Keratinocyte (primary cell): ENCODE data around the gene MTA1. TPM values are rescaled to one million over a fixed set of nuclear protein-coding genes. Genes with fewer than 3 reads are reported as not detected.

Source experiments
- DNase-seq: peaks from one replicate; pipeline ENCODE4 v3.0.0-alpha.2; 2011; ENCODE audit warnings: low read depth, missing footprints, low spot score
- FAIRE-seq: peaks from 2 replicates; lab custom pipeline; 2011; peaks lifted over from hg19 to GRCh38; lab: Jason Lieb, UNC
- H2AFZ ChIP-seq: 2 replicates; pipeline ENCODE4 v1.6.0; 2012; ENCODE audit warnings: low read length, control low read depth, inconsistent platforms; ENCODE audit not compliant: control insufficient read depth
- H3K27ac ChIP-seq: 2 replicates; pipeline ENCODE4 v1.5.1; 2011; ENCODE audit warnings: low read length; ENCODE audit not compliant: control insufficient read depth, insufficient read depth
- H3K27me3 ChIP-seq: 3 replicates; pipeline ENCODE4 v1.6.0; 2011; ENCODE audit warnings: low read length; ENCODE audit not compliant: control insufficient read depth, insufficient read depth; ENCODE audit errors: extremely low read depth
- H3K36me3 ChIP-seq, 2 experiments: 2 replicates in 1 of 2; 3 replicates in 1 of 2; pipeline ENCODE4 v1.5.1; 2011; ENCODE audit warnings: low read length in 2 of 2, mild to moderate bottlenecking in 1 of 2; ENCODE audit not compliant: control insufficient read depth in 2 of 2, insufficient read depth in 2 of 2; ENCODE audit errors: extremely low read depth in 1 of 2
- H3K4me1 ChIP-seq: 3 replicates; pipeline ENCODE4 v1.5.1; 2011; ENCODE audit warnings: low read length; ENCODE audit not compliant: control insufficient read depth, insufficient read depth; ENCODE audit errors: extremely low read depth
- H3K4me2 ChIP-seq: 3 replicates; pipeline ENCODE4 v1.6.0; 2011; ENCODE audit warnings: low read depth, low read length; ENCODE audit not compliant: control insufficient read depth, insufficient read depth; ENCODE audit errors: extremely low read depth
- H3K4me3 ChIP-seq, 3 experiments: fragments of 200-600 bp in 1 of 3; sonication (generic) in 1 of 3; 2 replicates in 2 of 3; 3 replicates in 1 of 3; pipeline ENCODE4 v1.5.1; 2011 to 2016; ENCODE audit warnings: low read length in 3 of 3, mild to moderate bottlenecking in 3 of 3, control low read depth in 2 of 3, inconsistent platforms in 1 of 3, low read depth in 1 of 3, mixed read lengths in 1 of 3, mixed run types in 1 of 3, moderate library complexity in 1 of 3; ENCODE audit not compliant: control insufficient read depth in 2 of 3, insufficient read depth in 2 of 3; ENCODE audit errors: extremely low read depth in 1 of 3
- H3K79me2 ChIP-seq: 2 replicates; pipeline ENCODE4 v1.6.0; 2012; ENCODE audit warnings: low read length; ENCODE audit not compliant: control insufficient read depth, insufficient read depth
- H3K9ac ChIP-seq: 3 replicates; pipeline ENCODE4 v1.6.0; 2011; ENCODE audit warnings: low read length; ENCODE audit not compliant: control insufficient read depth, insufficient read depth; ENCODE audit errors: extremely low read depth
- H3K9me1 ChIP-seq: 3 replicates; pipeline ENCODE4 v1.6.0; 2011; ENCODE audit warnings: low read length; ENCODE audit not compliant: control insufficient read depth, insufficient read depth; ENCODE audit errors: extremely low read depth
- H3K9me3 ChIP-seq: 2 replicates; pipeline ENCODE4 v1.5.1; 2012; ENCODE audit warnings: low read depth, low read length; ENCODE audit not compliant: control insufficient read depth
- H4K20me1 ChIP-seq: 3 replicates; pipeline ENCODE4 v1.6.0; 2011; ENCODE audit warnings: low read length; ENCODE audit not compliant: control insufficient read depth, insufficient read depth; ENCODE audit errors: extremely low read depth
- CTCF ChIP-seq, 3 experiments: IDR thresholded peaks in 1 of 3; conservative IDR thresholded peaks in 1 of 3; optimal IDR thresholded peaks in 1 of 3; 2 replicates in 2 of 3; 3 replicates in 1 of 3; pipeline versions ENCODE3 to v1.5.1; 2011; ENCODE audit warnings: low read length in 3 of 3, mild to moderate bottlenecking in 3 of 3, moderate library complexity in 2 of 3, control low read depth in 1 of 3, inconsistent platforms in 1 of 3; ENCODE audit not compliant: insufficient read depth in 2 of 3; ENCODE audit errors: extremely low read depth in 1 of 3
- EZH2 ChIP-seq: IDR thresholded peaks from one replicate; pipeline ENCODE4 v1.6.1; 2012; ENCODE audit warnings: inconsistent platforms, mild to moderate bottlenecking, low read length, moderate library complexity
- dilution Hi-C: fragments of 300-500 bp; cut with MboI; formaldehyde crosslinking; loops from one replicate; pipeline ENCODE4 v1.7.0; 2020; ENCODE audit warnings: low sequenced_read_pairs; ENCODE audit not compliant: extremely low pct_ligation_motif_present
- polyA plus RNA-seq, 5 experiments: library from polyadenylated mRNA; depleted of rRNA in 3 of 5; stranded (reverse) in 3 of 5; stranded (forward) in 1 of 5; unstranded in 1 of 5; fragments of >200 nt; gene quantifications; 1 replicate in 1 of 5; 2 replicates in 3 of 5; 3 replicates in 1 of 5; pipeline versions ENCODE4 v1.2.1 to v1.2.3, GENCODE V29; 2011 to 2012; ENCODE audit warnings: missing spikeins in 2 of 5, low read depth in 1 of 5, low replicate concordance in 1 of 5

MTA1 gene
- polyA plus RNA-seq, 1 donor (not counting 4 experiments of a cell fraction or from before 2014, with no cell fraction given): 33.6 TPM

- H3K27ac ChIP-seq: peak within 1 kb of the TSS; percentile 82
- TF ChIP-seq CTCF (optimal IDR thresholded peaks at IDR 0.05 in 1 of 3, IDR thresholded peaks at IDR 0.05 in 1 of 3, conservative IDR thresholded peaks at IDR 0.05 in 1 of 3; ENCODE audit: extremely low read depth in 1 of 3, insufficient read depth in 2 of 3, low read length in 3 of 3): peak in 2 of 3 experiments; percentile 50 to 83
- peak; percentile 50 for TF ChIP-seq EZH2
- H3K4me1 ChIP-seq: peaks cover 15% of the 10 kb centered on the region
- peak; percentile 99 for DNase-seq
- peak within 1 kb of the TSS; percentile 86 for H3K4me2 ChIP-seq
- FAIRE-seq: peak; percentile 87
- dilution Hi-C loops: no loop called here
- H3K79me2 ChIP-seq: no peaks in the 10 kb centered on the region
- no peaks in the 10 kb centered on the region for H3K9me3 ChIP-seq
- peak within 1 kb of the TSS; percentile 87 for H3K9ac ChIP-seq
- H3K4me3 ChIP-seq: peak within 1 kb of the TSS; percentile 68 to 84 (median 73)
- no peaks in the 10 kb centered on the region for H3K9me1 ChIP-seq
- H2AFZ ChIP-seq: peak within 1 kb of the TSS; percentile 53
- H4K20me1 ChIP-seq: peaks cover 5% of the 10 kb centered on the region
- H3K36me3 ChIP-seq: peaks cover 0 to 2% of the 10 kb centered on the region in 2 experiments
- peaks cover 24% of the 10 kb centered on the region for H3K27me3 ChIP-seq
Measured at GRCh38 chr14:105490572-105491365, 71.1 kb downstream of the MTA1 start, which contains the start of gene TEDC1. TEDC1 (plus strand) TSS chr14:105491246; CDS start chr14:105491376, 130 bp downstream.

- H3K9me1 ChIP-seq: no peaks in the 10 kb centered on the region
- no peak for TF ChIP-seq CTCF (optimal IDR thresholded peaks at IDR 0.05 in 1 of 3, IDR thresholded peaks at IDR 0.05 in 1 of 3, conservative IDR thresholded peaks at IDR 0.05 in 1 of 3; ENCODE audit: extremely low read depth in 1 of 3, insufficient read depth in 2 of 3, low read length in 3 of 3)
- no peak for TF ChIP-seq EZH2
- dilution Hi-C loops: no loop called here
- H3K4me2 ChIP-seq: peak overlapping the region; percentile 66
- peak overlapping the region; percentile 68 to 84 (median 73) for H3K4me3 ChIP-seq
- peaks cover 15% of the 10 kb centered on the region for H3K4me1 ChIP-seq
- H2AFZ ChIP-seq: peak overlapping the region; percentile 53
- H3K79me2 ChIP-seq: no peaks in the 10 kb centered on the region
- H3K27ac ChIP-seq: peak overlapping the region; percentile 82
- no peaks in the 10 kb centered on the region for H3K9me3 ChIP-seq
- DNase-seq (no peak), FAIRE-seq (no peak)
- peak overlapping the region; percentile 87 for H3K9ac ChIP-seq
- peaks cover 0 to 2% of the 10 kb centered on the region in 2 experiments for H3K36me3 ChIP-seq
- peaks cover 5% of the 10 kb centered on the region for H4K20me1 ChIP-seq
- peaks cover 17% of the 10 kb centered on the region for H3K27me3 ChIP-seq
Measured at GRCh38 chr14:105491366-105491973, 71.8 kb downstream of the MTA1 start.
